Measurements from ENCODE around the gene FUNDC2. TPM values are rescaled to one million over a fixed set of nuclear protein-coding genes. Genes with fewer than 3 reads are reported as not detected.

FUNDC2 gene
- total and polyA plus RNA-seq, 2 donors from 2014 or later, result 98.2 to 239 TPM

DNA sequence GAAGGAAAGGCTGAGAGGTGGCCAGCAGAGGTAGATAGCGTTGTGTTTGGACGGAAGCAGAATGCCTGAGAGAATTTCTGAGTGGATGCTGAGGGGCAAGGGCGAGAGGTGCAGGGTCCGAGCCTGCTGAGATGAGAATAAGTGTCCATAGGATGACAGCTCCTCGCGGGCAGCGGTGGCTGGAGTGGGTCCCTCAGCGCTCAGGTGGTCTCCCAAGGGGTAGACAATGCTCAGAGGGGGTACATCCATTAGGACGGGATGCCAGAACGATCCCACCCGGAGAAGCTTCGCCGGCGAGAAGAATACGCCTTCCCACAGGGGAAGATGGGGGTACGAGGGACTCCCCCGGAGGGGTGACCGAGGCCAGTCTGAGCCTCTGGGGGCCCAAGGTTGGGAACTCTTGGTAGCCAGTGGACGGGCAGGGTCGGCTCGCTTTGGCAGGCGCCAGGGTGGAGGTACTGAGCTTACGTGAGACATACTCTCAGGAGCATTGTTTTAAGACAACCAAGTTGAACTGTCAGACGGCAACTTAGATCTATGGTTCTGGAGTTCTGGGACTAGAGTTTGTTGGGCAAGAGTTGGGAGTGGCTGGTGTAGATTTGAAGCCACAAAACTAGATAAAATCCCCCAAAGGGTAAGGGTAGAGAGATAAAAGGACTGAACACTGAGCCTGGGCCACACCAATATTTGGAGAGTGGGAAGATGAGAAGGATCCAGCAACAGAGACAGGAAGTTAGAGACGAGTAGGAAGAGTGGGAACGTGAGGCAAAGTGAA lies 60.5 kb downstream of the FUNDC2 start:
- FAIRE-seq, result no peak
- H3K4me1 ChIP-seq (ENCODE audit: control insufficient read depth in 2 of 3, insufficient read depth in 2 of 3, low read depth in 1 of 3, low read length in 3 of 3), result no peaks in the 10 kb centered on the region
- no peak overlapping the region for H3K9ac ChIP-seq (ENCODE audit: low read length in 3 of 3)
- no peaks in the 10 kb centered on the region for H3K9me3 ChIP-seq (ENCODE audit: control insufficient read depth in 2 of 3, insufficient read depth in 1 of 3, low read length in 3 of 3)
- no peaks in the 10 kb centered on the region for H3K27me3 ChIP-seq (ENCODE audit: control insufficient read depth, insufficient read depth, low read length)
- peaks cover 0 to 2% (median 0%) of the 10 kb centered on the region in 3 donors for H3K36me3 ChIP-seq (ENCODE audit: control insufficient read depth in 2 of 3, insufficient read depth in 3 of 3, low read length in 3 of 3)
- TF ChIP-seq, protein P1, sequence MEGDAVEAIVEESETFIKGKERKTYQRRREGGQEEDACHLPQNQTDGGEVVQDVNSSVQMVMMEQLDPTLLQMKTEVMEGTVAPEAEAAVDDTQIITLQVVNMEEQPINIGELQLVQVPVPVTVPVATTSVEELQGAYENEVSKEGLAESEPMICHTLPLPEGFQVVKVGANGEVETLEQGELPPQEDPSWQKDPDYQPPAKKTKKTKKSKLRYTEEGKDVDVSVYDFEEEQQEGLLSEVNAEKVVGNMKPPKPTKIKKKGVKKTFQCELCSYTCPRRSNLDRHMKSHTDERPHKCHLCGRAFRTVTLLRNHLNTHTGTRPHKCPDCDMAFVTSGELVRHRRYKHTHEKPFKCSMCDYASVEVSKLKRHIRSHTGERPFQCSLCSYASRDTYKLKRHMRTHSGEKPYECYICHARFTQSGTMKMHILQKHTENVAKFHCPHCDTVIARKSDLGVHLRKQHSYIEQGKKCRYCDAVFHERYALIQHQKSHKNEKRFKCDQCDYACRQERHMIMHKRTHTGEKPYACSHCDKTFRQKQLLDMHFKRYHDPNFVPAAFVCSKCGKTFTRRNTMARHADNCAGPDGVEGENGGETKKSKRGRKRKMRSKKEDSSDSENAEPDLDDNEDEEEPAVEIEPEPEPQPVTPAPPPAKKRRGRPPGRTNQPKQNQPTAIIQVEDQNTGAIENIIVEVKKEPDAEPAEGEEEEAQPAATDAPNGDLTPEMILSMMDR (IDR thresholded peaks at IDR 0.05; ENCODE audit: borderline replicate concordance, extremely low read depth, insufficient read depth), result no peak
- no peak overlapping the region for H3K27ac ChIP-seq (ENCODE audit: low read depth in 2 of 2, low read length in 2 of 2)
- DNase-seq, result peak in 1 of 5 donors; percentile 57
- no peak overlapping the region for H3K4me3 ChIP-seq (ENCODE audit: low read length in 3 of 3)
- intact Hi-C loops (cut with DNase I), result no loop called here

- H3K36me3 ChIP-seq (ENCODE audit: control insufficient read depth in 2 of 3, insufficient read depth in 3 of 3, low read length in 3 of 3), result peaks cover 0 to 3% (median 0%) of the 10 kb centered on the region in 3 donors
- peak in 2 of 5 donors; percentile 7 to 39 for DNase-seq
- no peak for FAIRE-seq
- no peak overlapping the region for H3K4me3 ChIP-seq (ENCODE audit: low read length in 3 of 3)
- H3K27me3 ChIP-seq (ENCODE audit: control insufficient read depth, insufficient read depth, low read length), result no peaks in the 10 kb centered on the region
- H3K27ac ChIP-seq (ENCODE audit: low read depth in 2 of 2, low read length in 2 of 2), result no peak overlapping the region
- TF ChIP-seq, protein P1 (IDR thresholded peaks at IDR 0.05; ENCODE audit: borderline replicate concordance, extremely low read depth, insufficient read depth), result peak; percentile 45
- intact Hi-C loops (cut with DNase I), result no loop called here
- no peaks in the 10 kb centered on the region for H3K9me3 ChIP-seq (ENCODE audit: control insufficient read depth in 2 of 3, insufficient read depth in 1 of 3, low read length in 3 of 3)
- no peaks in the 10 kb centered on the region for H3K4me1 ChIP-seq (ENCODE audit: control insufficient read depth in 2 of 3, insufficient read depth in 2 of 3, low read depth in 1 of 3, low read length in 3 of 3)
- no peak overlapping the region for H3K9ac ChIP-seq (ENCODE audit: low read length in 3 of 3)
Measured at GRCh38 chrX:155094468-155095061, 67.9 kb downstream of the FUNDC2 start.

GRCh38 chrX:155105919-155106318 lies 79.3 kb downstream of the FUNDC2 start:
- Histone ChIP-seq H3K36me3 (ENCODE audit: control insufficient read depth in 2 of 3, insufficient read depth in 3 of 3, low read length in 3 of 3) (peaks cover 0 to 6% (median 0%) of the 10 kb centered on the region in 3 donors), H3K4me3 (ENCODE audit: low read length in 3 of 3) (no peak overlapping the region), H3K9ac (ENCODE audit: low read length in 3 of 3) (no peak overlapping the region), H3K4me1 (ENCODE audit: control insufficient read depth in 2 of 3, insufficient read depth in 2 of 3, low read depth in 1 of 3, low read length in 3 of 3) (no peaks in the 10 kb centered on the region), H3K9me3 (ENCODE audit: control insufficient read depth in 2 of 3, insufficient read depth in 1 of 3, low read length in 3 of 3) (no peaks in the 10 kb centered on the region), H3K27ac (ENCODE audit: low read depth in 2 of 2, low read length in 2 of 2) (no peak overlapping the region), H3K27me3 (ENCODE audit: control insufficient read depth, insufficient read depth, low read length) (no peaks in the 10 kb centered on the region)
- intact Hi-C loops (cut with DNase I), result no loop called here
- no peak for DNase-seq
- FAIRE-seq, result no peak
- TF ChIP-seq, protein P1 (IDR thresholded peaks at IDR 0.05; ENCODE audit: borderline replicate concordance, extremely low read depth, insufficient read depth), result no peak
